ENCODE measurements around the gene MCOLN2.
A peak's percentile ranks its signal among the peaks of the same experiment; 100 is the strongest.
"Not testable (repeated sequence)": the region's sequence is repeated elsewhere in the genome, so short reads cannot be mapped to it uniquely, and the experiment has no call there.

MCOLN2 gene

DNA sequence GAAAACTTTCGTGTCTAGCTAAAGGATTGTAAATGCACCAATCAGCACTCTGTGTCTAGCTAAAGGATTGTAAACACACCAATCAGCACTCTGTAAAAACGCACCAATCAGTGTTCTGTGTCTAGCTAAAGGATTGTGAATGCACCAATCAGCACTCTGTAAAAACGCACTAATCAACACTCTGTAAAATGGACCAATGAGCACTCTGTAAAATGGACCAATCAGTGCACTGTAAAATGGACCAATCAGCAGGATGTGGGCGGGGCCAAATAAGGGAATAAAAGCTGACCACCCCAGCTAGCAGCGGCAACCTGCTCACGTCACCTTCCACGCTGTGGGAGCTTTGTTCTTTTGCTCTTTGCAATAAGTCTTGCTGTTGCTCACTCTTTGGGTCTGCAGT is 94.2 kb downstream of the MCOLN2 start:
- DNase-seq (ENCODE audit: low read depth, low spot score): not testable (repeated sequence)

DNA sequence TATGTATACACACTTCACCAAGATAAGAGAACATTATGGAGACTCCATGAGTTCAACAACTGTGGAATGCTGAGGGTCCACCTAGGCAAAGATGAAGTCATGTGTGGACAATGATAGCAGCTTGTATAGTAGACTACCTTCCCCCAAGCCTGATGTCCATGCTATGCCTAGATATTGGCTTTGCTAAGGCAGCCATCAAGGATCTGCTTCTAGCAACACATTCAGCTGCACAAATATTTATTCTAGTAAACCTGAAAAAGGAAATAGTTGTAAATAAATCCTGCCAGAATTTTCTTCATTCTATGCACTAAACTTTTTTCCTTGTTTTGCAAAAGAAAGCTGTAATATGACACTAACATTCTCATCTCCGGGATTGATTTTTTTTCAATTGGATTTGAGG is 96.9 kb downstream of the MCOLN2 start:
- DNase-seq (ENCODE audit: low read depth, low spot score): no peak

DNA sequence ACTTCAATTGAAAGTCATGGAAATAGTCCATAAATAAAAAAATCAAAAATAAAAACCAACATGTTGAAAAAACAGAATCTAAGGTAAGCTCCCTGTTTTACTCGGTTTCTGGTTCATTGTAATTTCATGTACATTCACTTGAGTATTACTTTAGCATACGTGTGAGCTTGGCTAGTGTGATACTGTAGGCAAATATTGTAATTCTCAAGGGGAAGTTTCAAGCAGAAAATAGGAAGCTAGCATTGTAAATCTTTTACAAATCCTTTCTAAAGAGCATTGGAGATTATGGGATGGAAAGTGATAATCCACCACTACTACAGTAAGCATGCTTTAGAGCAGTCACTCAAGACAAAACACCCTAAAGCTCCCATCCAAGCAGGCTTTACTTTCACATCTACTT is 100.6 kb downstream of the MCOLN2 start:
- DNase-seq (ENCODE audit: low read depth, low spot score): no peak

DNA sequence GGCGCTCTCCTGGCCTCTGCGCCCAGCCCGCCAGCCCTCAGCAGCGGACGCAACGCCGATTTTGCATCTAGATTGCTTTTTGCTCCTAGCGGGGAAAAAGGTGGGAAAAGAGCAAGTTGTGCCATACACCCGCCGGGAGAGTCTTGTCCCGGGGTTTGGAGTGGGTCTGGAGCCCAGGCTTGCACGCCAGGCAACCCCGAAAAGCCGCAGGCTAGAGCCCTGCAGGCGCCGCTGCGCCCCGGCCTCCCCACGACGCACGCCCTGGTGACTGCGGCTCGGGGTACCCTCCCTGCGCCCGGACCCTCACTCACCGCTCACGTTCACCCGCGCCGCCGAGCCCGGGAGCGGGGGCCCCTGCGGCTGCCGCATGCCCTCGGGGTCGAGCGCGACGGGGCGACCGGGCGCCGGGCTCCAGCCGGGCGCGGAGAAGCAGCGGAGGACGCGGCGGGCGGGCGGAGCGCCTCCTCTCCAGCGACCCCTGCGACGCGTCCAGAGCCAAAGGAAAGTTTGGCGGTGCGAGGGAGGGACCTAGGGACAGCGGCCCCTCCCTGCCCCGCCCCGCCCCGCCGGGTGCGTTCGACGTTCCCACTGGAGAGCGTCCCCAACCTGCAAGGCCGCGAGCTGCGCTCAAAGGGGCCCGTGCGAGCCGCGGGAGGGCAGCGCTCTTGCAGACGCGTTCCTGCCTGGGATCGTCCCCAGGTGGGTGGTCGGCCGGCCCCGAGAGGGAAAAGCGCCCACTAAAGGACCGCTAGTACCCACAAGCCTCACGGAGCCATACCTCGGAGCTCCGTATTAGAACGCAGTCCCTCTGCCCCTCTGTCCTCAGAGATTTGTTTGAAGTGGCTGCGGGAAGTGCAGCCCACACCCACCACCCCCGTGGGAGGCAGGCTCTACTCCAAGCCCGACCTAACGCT is 104.0 kb downstream of the MCOLN2 start, which contains the start of gene LPAR3:
Gene LPAR3, minus strand, starts transcription at position 502 of the 914 bp plus-strand sequence. CDS start 27,086 bp downstream, outside the sequence.
- peak; percentile 81 for DNase-seq (ENCODE audit: low read depth, low spot score)

DNA sequence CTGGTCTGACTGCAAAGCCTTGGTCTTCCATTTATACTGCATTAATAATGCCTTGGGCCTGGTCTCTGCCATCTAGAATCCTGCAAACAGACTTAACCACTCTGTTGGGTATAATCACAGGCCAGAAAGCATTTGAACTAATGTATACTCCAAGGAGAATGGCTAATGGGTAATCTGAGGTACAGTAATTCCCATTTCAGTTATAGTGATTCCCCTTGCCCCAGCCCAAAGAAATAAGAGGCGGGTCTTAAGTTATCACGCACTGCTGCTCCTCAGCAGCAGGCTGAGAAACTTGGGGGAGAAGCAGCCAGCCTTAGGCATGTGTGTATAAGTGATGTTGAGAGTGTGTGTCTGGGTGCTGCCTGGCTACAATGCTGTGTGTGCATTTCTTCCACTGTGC is 106.3 kb downstream of the MCOLN2 start:
- no peak for DNase-seq (ENCODE audit: low read depth, low spot score)

DNA sequence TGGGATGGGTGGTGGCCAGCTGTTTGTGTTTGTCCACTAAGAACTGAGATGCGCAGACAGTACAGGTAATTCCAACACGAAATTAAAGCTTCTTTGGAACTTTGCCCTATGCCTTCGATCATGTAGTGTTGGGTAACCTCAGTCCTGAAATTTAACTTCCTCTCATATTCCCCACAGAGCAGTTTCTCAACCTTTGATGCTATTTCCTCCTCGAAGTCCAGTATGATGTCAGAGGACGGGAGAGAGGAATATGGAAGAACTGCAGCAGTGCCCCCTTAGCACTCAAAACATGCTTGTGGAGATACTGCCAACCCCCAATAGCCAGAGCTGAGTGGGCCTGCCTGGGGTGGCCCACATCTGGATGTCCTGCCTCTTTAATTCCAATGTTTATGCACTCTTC is 107.5 kb downstream of the MCOLN2 start:
- no peak for DNase-seq (ENCODE audit: low read depth, low spot score)

DNA sequence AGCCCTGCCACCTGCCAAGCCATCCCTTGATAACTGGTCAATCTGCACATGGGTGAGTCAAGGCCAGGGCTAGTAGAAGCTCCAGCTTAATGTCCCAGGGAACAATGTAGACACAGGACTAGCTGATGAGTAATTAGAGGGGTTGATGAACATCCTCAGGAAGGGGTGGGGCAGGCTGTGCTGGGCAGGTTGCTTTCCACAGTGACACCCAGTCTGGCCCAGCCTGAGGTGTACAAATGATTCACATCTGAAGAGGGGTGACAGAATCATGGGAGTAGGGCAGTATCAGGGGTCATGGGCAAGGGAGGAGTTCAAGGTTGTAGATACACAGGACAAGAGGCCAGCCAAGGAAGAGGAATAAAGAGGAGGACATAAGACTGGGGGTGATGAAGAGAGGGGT is 108.2 kb downstream of the MCOLN2 start:
- DNase-seq (ENCODE audit: low read depth, low spot score): no peak

DNA sequence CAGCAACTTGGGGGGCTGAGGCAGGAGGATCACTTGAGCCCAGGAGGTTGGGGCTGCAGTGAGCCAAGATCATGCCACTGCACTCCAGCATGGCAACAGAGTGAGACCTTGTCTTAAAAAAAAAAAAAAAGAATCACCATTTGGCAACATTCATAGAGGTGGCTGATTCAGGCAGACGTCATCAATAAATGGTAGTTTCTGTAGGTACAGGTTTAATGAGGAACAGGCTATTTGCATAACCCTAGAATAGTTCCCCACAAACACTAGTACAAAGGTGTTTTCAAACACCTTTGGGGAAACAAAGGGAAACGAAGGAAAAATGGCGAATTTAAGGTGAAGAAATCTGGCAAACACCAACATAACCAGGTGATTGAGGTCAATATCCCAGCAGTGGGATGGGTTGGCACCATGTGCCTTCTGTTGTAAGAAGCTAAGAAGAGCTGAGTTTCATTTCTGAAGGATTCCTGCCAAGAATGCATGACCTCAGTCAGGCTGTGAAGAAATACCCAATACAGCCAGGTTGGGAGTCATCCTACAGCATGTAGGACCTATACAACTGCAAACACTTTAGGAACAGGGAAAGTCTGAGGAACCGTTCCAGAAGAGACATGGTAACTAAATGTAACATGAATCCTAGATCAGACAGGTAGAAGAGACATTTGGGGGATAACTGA is 109.5 kb downstream of the MCOLN2 start:
- DNase-seq (ENCODE audit: low read depth, low spot score): no peak

DNA sequence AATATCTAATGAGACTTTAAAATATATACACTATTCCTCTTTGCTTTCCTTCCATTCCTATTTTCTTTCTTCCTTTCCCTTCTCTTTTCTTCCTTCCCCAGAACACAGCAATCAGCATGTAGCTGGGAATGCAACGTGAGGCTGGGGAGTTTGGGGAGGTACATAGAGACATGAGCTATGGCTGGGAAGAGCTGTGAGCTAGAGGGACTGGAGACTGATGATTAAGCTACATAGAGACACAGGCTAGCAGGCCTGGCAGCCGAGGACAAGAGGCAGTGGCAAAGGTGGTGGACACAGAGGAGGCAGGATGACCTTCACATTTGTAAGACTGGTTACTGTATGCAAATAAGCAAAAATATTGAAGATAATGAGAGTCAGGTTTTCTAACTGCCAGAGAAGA is 111.4 kb downstream of the MCOLN2 start:
- DNase-seq (ENCODE audit: low read depth, low spot score): no peak

DNA sequence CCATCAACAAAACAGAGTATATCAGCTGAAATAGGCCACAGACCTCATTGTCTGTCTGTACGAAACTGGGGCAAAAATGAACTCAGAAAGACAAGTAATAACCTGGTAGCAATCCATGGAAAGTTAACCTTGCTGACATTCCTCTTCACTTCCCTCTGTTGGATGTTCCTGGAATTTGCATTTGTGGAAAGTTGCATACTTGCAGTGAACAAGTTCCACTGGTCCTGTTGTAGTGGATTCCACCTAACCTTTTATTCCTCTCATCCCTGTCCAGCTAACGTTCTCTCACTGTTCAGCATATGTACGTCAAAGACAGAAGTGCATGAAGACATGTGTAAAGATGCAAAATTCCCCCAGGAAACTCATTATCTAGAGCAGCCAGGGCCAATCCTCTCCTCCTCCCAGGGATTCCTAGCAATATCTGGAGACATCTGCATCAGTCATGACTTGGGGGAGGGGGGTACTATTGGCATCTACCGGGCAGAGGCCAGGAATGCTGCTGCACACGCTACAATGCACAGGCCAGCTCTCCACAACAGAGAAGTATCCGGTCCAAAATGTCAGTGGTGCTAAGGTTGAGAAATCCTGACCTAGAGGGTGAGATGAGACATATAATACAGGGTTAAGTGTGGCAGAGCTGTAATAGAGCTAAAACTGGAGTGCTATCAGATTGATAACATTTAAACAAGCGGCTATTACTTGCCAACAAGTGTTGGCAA is 112.1 kb downstream of the MCOLN2 start:
- DNase-seq (ENCODE audit: low read depth, low spot score): no peak

DNA sequence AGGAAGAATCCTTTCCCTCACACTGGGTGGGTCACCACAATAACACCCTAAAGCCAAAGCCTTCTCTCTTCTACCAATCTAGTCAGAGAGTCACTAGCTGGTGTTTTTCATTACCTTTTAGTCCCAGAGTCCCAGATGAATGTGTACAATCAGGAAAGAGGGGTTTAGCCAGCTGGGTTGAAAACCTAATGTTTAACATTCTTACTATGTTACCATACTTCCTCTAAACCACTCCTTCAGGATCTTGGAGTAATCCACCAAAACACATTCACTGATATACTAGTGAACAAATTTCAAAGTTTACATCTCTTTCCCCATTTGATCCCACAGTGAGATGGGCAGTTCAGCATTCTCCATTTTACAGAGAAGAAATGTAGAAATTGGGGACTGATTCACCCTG is 113.6 kb downstream of the MCOLN2 start:
- DNase-seq (ENCODE audit: low read depth, low spot score): no peak

DNA sequence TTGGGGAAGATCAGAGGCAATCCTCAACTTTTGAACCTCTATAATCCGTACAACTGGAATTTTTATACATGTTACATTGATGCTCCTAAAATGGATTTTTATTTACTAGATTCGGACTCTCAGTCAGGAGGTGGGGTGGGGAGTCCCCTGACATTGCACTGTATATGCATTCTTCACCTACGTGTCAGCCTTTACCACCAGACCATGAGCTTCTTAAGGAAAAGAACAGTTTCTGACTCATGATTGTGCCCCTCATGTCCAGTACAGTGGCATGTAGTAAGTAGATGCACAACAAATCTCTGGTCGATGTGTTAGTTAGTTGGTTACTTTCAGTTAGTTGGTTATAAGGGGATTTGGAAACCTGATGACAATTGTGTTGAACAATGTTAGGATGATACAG is 119.3 kb downstream of the MCOLN2 start:
- no peak for DNase-seq (ENCODE audit: low read depth, low spot score)

DNA sequence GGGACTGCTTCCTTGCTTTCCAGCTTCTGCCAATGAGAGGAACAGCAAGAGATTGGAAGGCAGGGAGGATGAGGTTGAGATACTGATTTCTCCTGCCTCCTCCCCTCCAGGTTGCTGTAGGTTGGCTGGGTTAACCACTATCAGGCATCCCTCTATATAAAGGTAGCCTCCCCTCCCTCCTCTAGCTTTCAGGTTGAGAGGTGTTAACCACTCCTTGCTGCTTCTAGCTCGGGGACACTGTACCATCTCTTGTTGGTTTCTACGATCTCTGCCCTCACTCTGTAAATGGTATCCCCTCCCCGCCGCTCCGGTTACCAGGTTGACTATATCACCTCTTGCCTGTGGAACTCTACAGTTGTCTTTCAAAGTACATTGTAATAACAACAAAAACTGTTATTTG is 120.6 kb downstream of the MCOLN2 start:
- no peak for DNase-seq (ENCODE audit: low read depth, low spot score)
